HepG2 (cell line): ENCODE results near the gene NFATC3.

Experiments used
- CTCF ChIP-seq: sonication (generic); formaldehyde crosslinking; IDR thresholded peaks from 2 replicates; pipeline ENCODE4 v1.5.0; 2020; ENCODE audit warnings: mild to moderate bottlenecking, missing genetic modification reagents, moderate library complexity
- MAX ChIP-seq: IDR thresholded peaks from 2 replicates; pipeline ENCODE4 v1.6.1; 2012; ENCODE audit warnings: inconsistent platforms
- TGIF2 ChIP-seq: IDR thresholded peaks from 2 replicates; pipeline ENCODE4 v1.6.1; 2016; ENCODE audit warnings: control low read depth, missing compliant biosample characterization
- ZNF253 ChIP-seq: sonication (generic); formaldehyde crosslinking; IDR thresholded peaks from 2 replicates; pipeline ENCODE4 v1.8.0; 2022; ENCODE audit warnings: mild to moderate bottlenecking, missing genetic modification reagents, borderline replicate concordance

- TF ChIP-seq ZNF253 (CRISPR knock-in tag) (no peak), CTCF (CRISPR knock-in tag) (no peak), MAX (no peak), TGIF2 (CRISPR knock-in tag) (no peak)
Observed at GRCh38 chr16:68162413-68162812, 77.2 kb downstream of the NFATC3 start.
